Hepatocyte (in vitro differentiated cells): ENCODE measurements around the gene OXLD1.

Experiments used
- CTCF ChIP-seq: fragments of 200-600 bp; sonication (generic); IDR thresholded peaks from 2 replicates; pipeline ENCODE4 v1.5.1; 2016; ENCODE audit warnings: antibody characterized with exemption, mild to moderate bottlenecking; ENCODE audit not compliant: poor library complexity
- EZH2 ChIP-seq: fragments of 200-600 bp; sonication (generic); IDR thresholded peaks from 2 replicates; pipeline ENCODE4 v1.6.1; 2016; ENCODE audit warnings: antibody characterized with exemption, mild to moderate bottlenecking, borderline replicate concordance

GRCh38 chr17:81681672-81682071, 15.3 kb upstream of the OXLD1 start:
- TF ChIP-seq CTCF, result no peak
- TF ChIP-seq EZH2, result no peak
